CD4-positive, alpha-beta memory T cell (primary cell): ENCODE data around the gene AMPD1. TPM values are rescaled to one million over a fixed set of nuclear protein-coding genes. Genes with fewer than 3 reads are reported as not detected.

Source experiments
- CTCF ChIA-PET: fragments of 350-600 bp; sonication (Branson Sonifier 250); formaldehyde crosslinking; loops from one replicate; lab custom pipeline; 2021; ENCODE audit warnings: inconsistent platforms; ENCODE audit not compliant: partially characterized antibody; lab: Charles Lee
- POLR2A ChIA-PET: fragments of 350-600 bp; sonication (Branson Sonifier 250); formaldehyde crosslinking; loops from one replicate; lab custom pipeline; 2021; ENCODE audit not compliant: partially characterized antibody; lab: Charles Lee
- DNase-seq, 5 donors: peaks; one replicate each; pipeline versions ENCODE4 v3.0.0 to v3.0.0-alpha.2; 2020 to 2022; ENCODE audit warnings: mixed read lengths in 1 of 5
- H3K27ac ChIP-seq: one replicate; pipeline ENCODE4 v1.7.0; 2013; ENCODE audit warnings: low read depth, low read length
- H3K27me3 ChIP-seq: 2 replicates; pipeline ENCODE4 v1.7.0; 2013; ENCODE audit warnings: mild to moderate bottlenecking, low read length, moderate library complexity; ENCODE audit not compliant: insufficient read depth
- H3K36me3 ChIP-seq: 2 replicates; pipeline ENCODE4 v1.7.0; 2013; ENCODE audit warnings: mild to moderate bottlenecking, low read length, moderate library complexity; ENCODE audit not compliant: insufficient read depth
- H3K4me1 ChIP-seq: 2 replicates; pipeline ENCODE4 v1.7.0; 2013; ENCODE audit warnings: mild to moderate bottlenecking, low read length, moderate library complexity; ENCODE audit not compliant: insufficient read depth
- H3K4me3 ChIP-seq, 2 donors: one replicate each; pipeline ENCODE4 v1.7.0; 2013; ENCODE audit warnings: low read length in 2 of 2, mild to moderate bottlenecking in 1 of 2
- H3K9me3 ChIP-seq, 2 donors: one replicate each; pipeline ENCODE4 v1.7.0; 2013; ENCODE audit warnings: low read length in 2 of 2, control low read depth in 1 of 2; ENCODE audit not compliant: control insufficient read depth in 1 of 2
- H3K27ac Mint-ChIP-seq, 7 donors: one replicate each; pipeline ENCODE4 v1.8.0; 2020 to 2021; ENCODE audit warnings: mixed read lengths in 7 of 7, mild to moderate bottlenecking in 6 of 7, inconsistent platforms in 3 of 7, moderate library complexity in 3 of 7
- H3K27me3 Mint-ChIP-seq, 2 donors: one replicate each; pipeline ENCODE4 v1.8.0; 2020 to 2021; ENCODE audit warnings: mixed read lengths in 2 of 2
- H3K36me3 Mint-ChIP-seq, 2 donors: one replicate each; pipeline ENCODE4 v1.8.0; 2020 to 2021; ENCODE audit warnings: mixed read lengths in 2 of 2, inconsistent platforms in 1 of 2, mild to moderate bottlenecking in 1 of 2
- H3K4me1 Mint-ChIP-seq, 4 donors: one replicate each; pipeline ENCODE4 v1.8.0; 2020 to 2021; ENCODE audit warnings: mixed read lengths in 4 of 4, mild to moderate bottlenecking in 1 of 4
- H3K4me3 Mint-ChIP-seq, 8 donors: one replicate each; pipeline ENCODE4 v1.8.0; 2020 to 2021; ENCODE audit warnings: mixed read lengths in 8 of 8, mild to moderate bottlenecking in 7 of 8, moderate library complexity in 6 of 8, inconsistent platforms in 3 of 8
- H3K9me3 Mint-ChIP-seq, 8 donors: one replicate each; pipeline ENCODE4 v1.8.0; 2020 to 2021; ENCODE audit warnings: mixed read lengths in 8 of 8, mild to moderate bottlenecking in 5 of 8, inconsistent platforms in 3 of 8, moderate library complexity in 1 of 8
- intact Hi-C: fragments of 100-400 bp; cut with micrococcal nuclease; formaldehyde crosslinking; loops from one replicate; pipeline ENCODE4 v1.15.1; 2023
- polyA plus RNA-seq, 2 donors: library from polyadenylated mRNA; unstranded; fragments of 300-500 nt; fragmentation: Illumina TruSeq; gene quantifications; one replicate each; pipeline ENCODE4 v1.2.3, GENCODE V29; 2021
- total RNA-seq, 2 experiments: library from RNA; stranded (reverse); gene quantifications; one replicate each; pipeline ENCODE4 v1.2.3, GENCODE V29; 2021

Gene AMPD1
- total and polyA plus RNA-seq, 4 experiments from 2014 or later = not detected

- Mint-ChIP-seq H3K27me3 (peaks cover 0 to 1% of the 10 kb centered on the region in 2 donors), H3K4me1 (no peaks in the 10 kb centered on the region), H3K9me3 (no peaks in the 10 kb centered on the region), H3K27ac (no peak overlapping the region), H3K4me3 (no peak overlapping the region), H3K36me3 (peaks cover 12 to 21% of the 10 kb centered on the region in 2 donors)
- no peak for DNase-seq
- Histone ChIP-seq H3K4me1 (no peaks in the 10 kb centered on the region), H3K36me3 (peaks cover 7% of the 10 kb centered on the region), H3K4me3 (no peak overlapping the region), H3K27me3 (no peaks in the 10 kb centered on the region), H3K9me3 (no peaks in the 10 kb centered on the region), H3K27ac (no peak overlapping the region)
- POLR2A ChIA-PET = interaction anchor here (0.7 kb wide), 1 partner anchor 8 kb away, joined by 3 read pairs; the partner anchor contains the start of gene AMPD1
- CTCF ChIA-PET = no interaction called here
- intact Hi-C loops = no loop called here
These were observed 7.4 kb upstream of the AMPD1 start for GRCh38 chr1:114702737-114703136.

- Mint-ChIP-seq H3K27ac (no peak overlapping the region), H3K9me3 (no peaks in the 10 kb centered on the region), H3K4me3 (no peak overlapping the region), H3K4me1 (no peaks in the 10 kb centered on the region), H3K27me3 (peaks cover 0 to 1% of the 10 kb centered on the region in 2 donors), H3K36me3 (peaks cover 4 to 13% of the 10 kb centered on the region in 2 donors)
- intact Hi-C loops = no loop called here
- Histone ChIP-seq H3K9me3 (no peaks in the 10 kb centered on the region), H3K27me3 (no peaks in the 10 kb centered on the region), H3K36me3 (no peaks in the 10 kb centered on the region), H3K4me3 (no peak overlapping the region), H3K4me1 (no peaks in the 10 kb centered on the region), H3K27ac (no peak overlapping the region)
- DNase-seq = no peak
- CTCF ChIA-PET = no interaction called here
- POLR2A ChIA-PET = no interaction called here
These were observed 6.6 kb upstream of the AMPD1 start for GRCh38 chr1:114701931-114702330.

GRCh38 chr1:114700036-114700600 is 4.8 kb upstream of the AMPD1 start:
- CTCF ChIA-PET = no interaction called here
- no peaks in the 10 kb centered on the region for H3K27me3 ChIP-seq
- Mint-ChIP-seq H3K27ac (no peak overlapping the region), H3K9me3 (no peaks in the 10 kb centered on the region), H3K27me3 (peaks cover 1 to 2% of the 10 kb centered on the region in 2 donors), H3K4me3 (no peak overlapping the region), H3K4me1 (no peaks in the 10 kb centered on the region), H3K36me3 (no peaks in the 10 kb centered on the region)
- H3K4me3 ChIP-seq = no peak overlapping the region
- DNase-seq = no peak
- POLR2A ChIA-PET = no interaction called here
- intact Hi-C loops = no loop called here
- H3K9me3 ChIP-seq = no peaks in the 10 kb centered on the region
- no peaks in the 10 kb centered on the region for H3K36me3 ChIP-seq
- H3K27ac ChIP-seq = no peak overlapping the region
- H3K4me1 ChIP-seq = no peaks in the 10 kb centered on the region

- intact Hi-C loops = no loop called here
- no peak overlapping the region for H3K27ac Mint-ChIP-seq
- no peaks in the 10 kb centered on the region for H3K36me3 Mint-ChIP-seq
- peaks cover 1 to 5% of the 10 kb centered on the region in 2 donors for H3K27me3 Mint-ChIP-seq
- no peaks in the 10 kb centered on the region for H3K36me3 ChIP-seq
- H3K9me3 Mint-ChIP-seq = no peaks in the 10 kb centered on the region
- H3K4me3 ChIP-seq = no peak overlapping the region
- H3K27me3 ChIP-seq = no peaks in the 10 kb centered on the region
- no peak overlapping the region for H3K4me3 Mint-ChIP-seq
- no peak overlapping the region for H3K27ac ChIP-seq
- ChIA-PET CTCF (no interaction called here), POLR2A (no interaction called here)
- no peaks in the 10 kb centered on the region for H3K4me1 ChIP-seq
- no peaks in the 10 kb centered on the region for H3K9me3 ChIP-seq
- no peak for DNase-seq
- no peaks in the 10 kb centered on the region for H3K4me1 Mint-ChIP-seq
These were observed 1.5 kb upstream of the AMPD1 start for GRCh38 chr1:114696810-114697209.

GRCh38 chr1:114694540-114695310 is 621 bp downstream of the AMPD1 start:
- intact Hi-C loops = no loop called here
- Mint-ChIP-seq H3K9me3 (no peaks in the 10 kb centered on the region), H3K27ac (no peak overlapping the region), H3K27me3 (peaks cover 2 to 7% of the 10 kb centered on the region in 2 donors), H3K36me3 (no peaks in the 10 kb centered on the region), H3K4me3 (no peak overlapping the region), H3K4me1 (no peaks in the 10 kb centered on the region)
- DNase-seq = no peak
- POLR2A ChIA-PET = interaction anchor here (1.1 kb wide), 1 partner anchor 8 kb away, joined by 3 read pairs; no protein-coding TSS in a partner anchor
- Histone ChIP-seq H3K4me1 (no peaks in the 10 kb centered on the region), H3K9me3 (no peaks in the 10 kb centered on the region), H3K27ac (no peak overlapping the region), H3K27me3 (no peaks in the 10 kb centered on the region), H3K4me3 (no peak overlapping the region), H3K36me3 (no peaks in the 10 kb centered on the region)
- CTCF ChIA-PET = interaction anchor here (1.0 to 1.5 kb wide), 2 partner anchors 23 to 358 kb away, joined by 3 to 4 read pairs; no protein-coding TSS in a partner anchor

GRCh38 chr1:114692947-114693346 is 2.4 kb downstream of the AMPD1 start:
- Histone ChIP-seq H3K9me3 (no peaks in the 10 kb centered on the region), H3K4me3 (no peak overlapping the region), H3K27ac (no peak overlapping the region), H3K4me1 (no peaks in the 10 kb centered on the region), H3K36me3 (no peaks in the 10 kb centered on the region), H3K27me3 (no peaks in the 10 kb centered on the region)
- DNase-seq = no peak
- Mint-ChIP-seq H3K9me3 (no peaks in the 10 kb centered on the region), H3K36me3 (no peaks in the 10 kb centered on the region), H3K4me3 (no peak overlapping the region), H3K27me3 (peaks cover 10 to 15% of the 10 kb centered on the region in 2 donors), H3K4me1 (no peaks in the 10 kb centered on the region), H3K27ac (no peak overlapping the region)
- intact Hi-C loops = no loop called here
- ChIA-PET POLR2A (no interaction called here), CTCF (no interaction called here)

- Mint-ChIP-seq H3K9me3 (no peaks in the 10 kb centered on the region), H3K4me3 (no peak overlapping the region)
- CTCF ChIA-PET = no interaction called here
These were observed 4.3 kb downstream of the AMPD1 start for GRCh38 chr1:114691061-114691460.

More at GRCh38 chr1:114691061-114691460, 4.3 kb downstream of the AMPD1 start:
- Histone ChIP-seq H3K27ac (no peak overlapping the region), H3K4me1 (no peaks in the 10 kb centered on the region), H3K4me3 (no peak overlapping the region), H3K9me3 (no peaks in the 10 kb centered on the region), H3K36me3 (no peaks in the 10 kb centered on the region), H3K27me3 (no peaks in the 10 kb centered on the region)
- H3K27me3 Mint-ChIP-seq = peaks cover 17 to 27% of the 10 kb centered on the region in 2 donors
- H3K4me1 Mint-ChIP-seq = no peaks in the 10 kb centered on the region
- intact Hi-C loops = no loop called here
- H3K36me3 Mint-ChIP-seq = no peaks in the 10 kb centered on the region
- DNase-seq = no peak
- POLR2A ChIA-PET = no interaction called here
- H3K27ac Mint-ChIP-seq = no peak overlapping the region
